ENCODE data around the gene BRCC3.

GRCh38 chrX:155148724-155149537 lies 77.6 kb downstream of the BRCC3 start:
- TF ChIP-seq CTCF (IDR thresholded peaks at IDR 0.05) (no peak), POLR2AphosphoS5 (IDR thresholded peaks at IDR 0.05) (no peak)

Data from suprapubic skin (tissue), 3 donors.